BJ (cell line): ENCODE measurements around the gene NFATC1. TPM values are rescaled to one million over a fixed set of nuclear protein-coding genes. Genes with fewer than 3 reads are reported as not detected.

ENCODE experiments used
- CTCF ChIA-PET: fragments of 350-600 bp; formaldehyde crosslinking; extraction: SDS; loops from one replicate; lab custom pipeline; 2021; ENCODE audit warnings: antibody characterized with exemption, inconsistent platforms; lab: Yijun Ruan, JAX
- POLR2A ChIA-PET: fragments of 300-600 bp; sonication (Branson Sonifier 250); formaldehyde crosslinking; extraction: SDS; loops from one replicate; lab custom pipeline; 2021; ENCODE audit warnings: antibody characterized with exemption; lab: Charles Lee
- DNase-seq: peaks from one replicate; pipeline ENCODE4 v3.0.0-alpha.2; 2011; ENCODE audit warnings: low read depth
- H3K27me3 ChIP-seq: 2 replicates; pipeline ENCODE4 v1.6.0; 2011; ENCODE audit warnings: low read length; ENCODE audit not compliant: control insufficient read depth, insufficient read depth
- H3K36me3 ChIP-seq: 2 replicates; pipeline ENCODE4 v1.5.1; 2011; ENCODE audit warnings: low read length; ENCODE audit not compliant: control insufficient read depth, insufficient read depth
- H3K4me3 ChIP-seq: 2 replicates; pipeline ENCODE4 v1.5.1; 2011; ENCODE audit warnings: low read depth, mild to moderate bottlenecking, control low read depth, low read length
- polyA plus RNA-seq: library from polyadenylated mRNA; depleted of rRNA; stranded (reverse); fragments of >200 nt; gene quantifications from 2 replicates; pipeline ENCODE4 v1.2.3, GENCODE V29; 2011
- TF ChIP-seq, protein P1 (sequence below): IDR thresholded peaks from 2 replicates; pipeline ENCODE4 v1.5.1; 2011; ENCODE audit warnings: low read depth, mild to moderate bottlenecking, control low read depth, inconsistent platforms, low read length, moderate library complexity; ENCODE audit not compliant: insufficient read depth

The NFATC1 gene
- polyA plus RNA-seq, 1 experiment: 1.2 TPM

DNA sequence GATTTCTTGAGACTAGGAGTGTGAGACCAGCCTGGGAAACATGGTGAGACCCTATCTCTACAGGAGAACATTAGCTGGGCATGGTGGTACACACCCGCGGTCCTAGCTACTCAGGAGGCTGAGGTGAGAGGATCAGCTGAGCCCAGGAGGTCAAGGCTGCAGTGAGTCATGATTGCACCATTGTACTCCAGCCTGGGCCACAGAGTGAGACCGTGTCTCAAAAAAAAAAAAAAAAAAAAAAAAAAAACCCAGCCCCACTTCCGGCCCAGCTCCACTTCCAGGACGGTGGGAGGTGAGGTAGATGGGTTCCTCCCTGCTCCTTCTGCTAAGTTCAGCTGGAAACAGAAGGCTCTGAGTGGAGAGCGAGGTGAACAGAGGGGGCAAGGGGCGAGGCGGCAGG is 41.4 kb upstream of the NFATC1 start:
- no peak overlapping the region for H3K4me3 ChIP-seq
- H3K36me3 ChIP-seq: peaks cover 4% of the 10 kb centered on the region
- H3K27me3 ChIP-seq: no peaks in the 10 kb centered on the region
- TF ChIP-seq, protein P1, sequence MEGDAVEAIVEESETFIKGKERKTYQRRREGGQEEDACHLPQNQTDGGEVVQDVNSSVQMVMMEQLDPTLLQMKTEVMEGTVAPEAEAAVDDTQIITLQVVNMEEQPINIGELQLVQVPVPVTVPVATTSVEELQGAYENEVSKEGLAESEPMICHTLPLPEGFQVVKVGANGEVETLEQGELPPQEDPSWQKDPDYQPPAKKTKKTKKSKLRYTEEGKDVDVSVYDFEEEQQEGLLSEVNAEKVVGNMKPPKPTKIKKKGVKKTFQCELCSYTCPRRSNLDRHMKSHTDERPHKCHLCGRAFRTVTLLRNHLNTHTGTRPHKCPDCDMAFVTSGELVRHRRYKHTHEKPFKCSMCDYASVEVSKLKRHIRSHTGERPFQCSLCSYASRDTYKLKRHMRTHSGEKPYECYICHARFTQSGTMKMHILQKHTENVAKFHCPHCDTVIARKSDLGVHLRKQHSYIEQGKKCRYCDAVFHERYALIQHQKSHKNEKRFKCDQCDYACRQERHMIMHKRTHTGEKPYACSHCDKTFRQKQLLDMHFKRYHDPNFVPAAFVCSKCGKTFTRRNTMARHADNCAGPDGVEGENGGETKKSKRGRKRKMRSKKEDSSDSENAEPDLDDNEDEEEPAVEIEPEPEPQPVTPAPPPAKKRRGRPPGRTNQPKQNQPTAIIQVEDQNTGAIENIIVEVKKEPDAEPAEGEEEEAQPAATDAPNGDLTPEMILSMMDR: no peak
- DNase-seq: no peak
- CTCF ChIA-PET: interaction anchor here (0.5 kb wide), 1 partner anchor 22 kb away, joined by 4 read pairs; no protein-coding TSS in a partner anchor
- POLR2A ChIA-PET: no interaction called here

DNA sequence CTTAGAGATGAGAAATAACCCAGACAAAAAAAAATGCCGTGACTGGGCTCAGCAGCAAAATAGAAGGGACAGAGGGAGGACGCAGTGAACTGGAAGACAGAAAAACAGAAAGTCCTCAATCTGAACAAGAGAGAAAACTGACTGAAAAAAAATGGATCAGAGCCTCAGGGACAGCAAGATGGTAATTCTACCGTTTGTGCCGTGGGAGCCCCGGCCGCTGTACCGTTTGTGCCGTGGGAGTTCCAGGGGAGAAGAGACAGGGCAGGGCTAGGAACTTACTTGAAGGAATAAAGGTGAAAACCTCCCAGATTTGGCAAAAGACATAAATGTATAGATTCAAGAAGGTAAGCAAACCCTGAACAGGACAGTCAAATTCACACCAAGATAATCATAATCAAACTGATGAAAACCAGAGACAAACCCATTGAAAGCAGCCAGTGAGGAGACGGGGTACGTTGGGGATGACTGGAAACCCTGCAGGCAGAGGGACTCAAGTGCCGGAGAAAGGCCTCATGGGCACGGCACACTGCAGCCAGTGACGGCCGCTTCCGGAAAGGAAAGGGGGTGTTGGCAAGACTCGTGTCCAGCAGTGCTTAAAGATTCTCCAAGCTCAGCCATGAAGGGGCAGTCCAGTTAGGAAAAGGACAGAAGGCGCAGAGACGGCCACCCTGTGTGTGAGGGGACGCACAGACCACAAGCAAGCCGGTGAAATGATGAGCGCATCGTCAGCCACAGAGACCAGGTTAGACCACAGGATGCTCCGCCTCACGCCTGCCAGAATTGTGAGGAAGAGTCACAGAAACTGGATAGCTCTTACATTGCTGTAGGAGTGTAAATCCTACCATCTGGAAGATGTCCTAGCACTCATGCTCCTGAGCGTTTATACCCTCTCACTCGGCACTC is 40.0 kb upstream of the NFATC1 start:
- CTCF ChIA-PET: no interaction called here
- POLR2A ChIA-PET: no interaction called here
- TF ChIP-seq, protein P1: no peak
- Histone ChIP-seq H3K27me3 (no peaks in the 10 kb centered on the region), H3K4me3 (no peak overlapping the region), H3K36me3 (peaks cover 3% of the 10 kb centered on the region)
- no peak for DNase-seq

DNA sequence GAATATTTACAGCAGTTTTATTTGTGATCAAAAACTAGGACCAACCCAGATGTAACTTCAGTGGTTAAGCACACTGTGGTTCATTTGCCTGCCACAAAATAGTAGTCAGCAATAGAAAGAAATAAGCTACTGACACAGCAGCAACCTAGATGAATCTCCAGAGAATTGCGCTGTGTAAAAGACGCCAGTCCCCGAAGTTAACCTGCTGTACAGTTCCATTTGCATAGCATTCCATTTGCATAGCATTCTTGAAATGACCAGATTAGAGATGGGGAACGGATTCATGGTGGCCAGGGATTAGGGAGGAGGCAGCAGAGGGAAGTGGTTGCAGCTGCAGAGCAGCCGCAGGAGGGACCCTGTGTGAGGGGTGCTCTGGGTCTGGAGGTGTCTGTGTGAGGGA is 39.3 kb upstream of the NFATC1 start:
- Histone ChIP-seq H3K4me3 (no peak overlapping the region), H3K27me3 (no peaks in the 10 kb centered on the region), H3K36me3 (peaks cover 3% of the 10 kb centered on the region)
- CTCF ChIA-PET: no interaction called here
- TF ChIP-seq, protein P1: no peak
- DNase-seq: no peak
- POLR2A ChIA-PET: no interaction called here

DNA sequence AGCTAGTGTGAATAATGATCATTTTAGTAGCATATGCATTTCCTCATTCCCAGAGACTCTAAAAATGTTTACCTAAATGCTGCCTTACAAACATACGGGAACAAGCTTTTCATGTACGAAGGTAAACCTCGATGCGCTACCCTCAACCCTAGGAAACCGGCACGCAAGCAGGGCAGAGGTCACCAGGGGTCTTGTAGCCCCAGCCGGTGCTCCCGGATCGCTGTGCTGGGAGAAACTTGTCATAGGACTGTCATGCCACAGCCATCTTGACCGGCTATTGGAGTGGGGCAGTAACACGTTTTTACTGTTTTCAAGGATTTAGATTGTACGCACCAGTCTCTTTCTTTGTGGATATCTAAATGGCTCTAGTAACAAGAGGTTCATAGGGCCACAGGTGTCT is 34.8 kb upstream of the NFATC1 start:
- POLR2A ChIA-PET: no interaction called here
- Histone ChIP-seq H3K36me3 (no peaks in the 10 kb centered on the region), H3K27me3 (no peaks in the 10 kb centered on the region), H3K4me3 (no peak overlapping the region)
- TF ChIP-seq, protein P1: no peak
- DNase-seq: no peak
- CTCF ChIA-PET: interaction anchor here (1.3 to 3.0 kb wide), 2 partner anchors 12 to 18 kb away, joined by 4 to 13 read pairs; no protein-coding TSS in a partner anchor

DNA sequence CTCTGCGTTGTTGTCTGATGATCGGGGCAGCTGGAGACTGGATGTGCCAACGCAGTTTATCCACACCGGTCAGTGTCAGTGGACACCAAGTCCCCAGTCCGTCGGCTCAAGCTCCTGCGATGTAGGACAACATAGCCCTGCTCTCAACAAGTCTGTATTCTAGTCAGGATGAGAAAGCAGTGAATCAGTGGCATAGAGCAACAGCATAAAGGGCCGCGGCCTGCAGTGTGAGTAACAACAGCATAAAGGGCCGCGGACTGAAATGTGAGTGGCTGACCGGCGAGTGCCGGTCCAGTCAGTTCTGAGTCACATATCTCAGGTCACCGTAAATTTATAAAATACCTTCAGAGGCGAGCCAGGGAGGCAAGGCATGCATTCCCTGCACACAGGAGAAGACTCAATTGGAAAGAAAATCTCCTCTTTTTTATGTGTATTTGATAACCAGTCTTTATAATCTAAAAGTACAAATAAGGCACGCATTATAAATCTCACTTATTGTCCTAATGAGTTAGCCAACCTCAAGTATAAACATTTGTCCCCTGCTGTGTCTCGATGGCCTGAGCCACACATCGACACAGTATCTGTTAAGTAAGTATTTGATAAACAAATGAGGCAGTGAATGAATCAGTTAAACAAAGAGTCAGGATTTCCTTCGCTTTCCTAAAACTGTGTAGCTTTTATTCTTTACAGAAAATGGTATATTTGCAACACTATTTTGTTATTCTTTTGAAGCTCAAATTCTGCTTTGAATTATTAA is 33.8 kb upstream of the NFATC1 start:
- POLR2A ChIA-PET: no interaction called here

More for the DNA sequence above, 33.8 kb upstream of the NFATC1 start:
- Histone ChIP-seq H3K4me3 (no peak overlapping the region), H3K36me3 (no peaks in the 10 kb centered on the region), H3K27me3 (no peaks in the 10 kb centered on the region)
- DNase-seq: no peak
- TF ChIP-seq, protein P1: no peak
- CTCF ChIA-PET: interaction anchor here (1.3 to 3.0 kb wide), 2 partner anchors 13 to 17 kb away, joined by 4 to 13 read pairs; no protein-coding TSS in a partner anchor
